ENCODE data around the gene ALX3. TPM values are rescaled to one million over a fixed set of nuclear protein-coding genes. Genes with fewer than 3 reads are reported as not detected.

Gene ALX3
- total and polyA plus RNA-seq, 2 of the 4 experiments (the other 2 are of a cell fraction) = not detected

GRCh38 chr1:110011527-110012041 is 58.9 kb downstream of the ALX3 start:
- H4K20me1 ChIP-seq (ENCODE audit: insufficient read depth, low read length) = peaks cover 15% of the 10 kb centered on the region; the same call in 1 of the 2 replicates
- H3K18ac ChIP-seq (ENCODE audit: low read depth, low read length) = no peak overlapping the region
- H4K5ac ChIP-seq (ENCODE audit: low read depth, low read length) = no peak overlapping the region
- WGBS, 2 experiments (ENCODE audit: extremely low coverage in 2 of 2, insufficient read length in 1 of 2) = no CpG with 5 or more reads among the region's 2 CpGs
- no peak overlapping the region for H3K4me3 ChIP-seq (ENCODE audit: insufficient read depth, low read depth, low read length)
- intact Hi-C loops (cut with micrococcal nuclease) = loop anchor here (1.0 kb wide), 1 partner anchor 234 kb away; no protein-coding TSS in a partner anchor
- dilution Hi-C loops (cut with HindIII; ENCODE audit: low sequenced_read_pairs, unreplicated experiment) = no loop called here
- BruUV-seq (replicated peaks) = no TSS peak
- H3K9me1 ChIP-seq (ENCODE audit: insufficient read depth, low read length) = peaks cover 8% of the 10 kb centered on the region
- H2AFZ ChIP-seq (replicated peaks; ENCODE audit: low read length, poor library complexity) = no peak overlapping the region
- no peak overlapping the region for H2AK5ac ChIP-seq (ENCODE audit: low read depth, low read length)
- H3K4me1 ChIP-seq (ENCODE audit: control insufficient read depth, insufficient read depth, low read length) = peaks cover 7% of the 10 kb centered on the region
- in situ Hi-C loops (cut with MboI; ENCODE audit: low sequenced_read_pairs) = no loop called here
- H3K14ac ChIP-seq (replicated peaks; ENCODE audit: low read depth, low read length) = no peak overlapping the region
- no peak overlapping the region for H3K4me2 ChIP-seq (ENCODE audit: low read depth, low read length)
- H3K27me3 ChIP-seq (ENCODE audit: control insufficient read depth, insufficient read depth, low read length) = no peaks in the 10 kb centered on the region
- H3K9me3 ChIP-seq (ENCODE audit: control insufficient read depth, insufficient read depth, low read length) = no peaks in the 10 kb centered on the region
- H3K4ac ChIP-seq (ENCODE audit: low read depth, low read length) = no peak overlapping the region
- H2BK120ac ChIP-seq (ENCODE audit: low read depth, low read length) = no peak overlapping the region
- no peak overlapping the region for H3K23ac ChIP-seq (ENCODE audit: low read depth, low read length)
- H3K27ac ChIP-seq (ENCODE audit: insufficient read depth, low read length) = no peak overlapping the region
- TF ChIP-seq USF2 (IDR thresholded peaks at IDR 0.05; ENCODE audit: low read depth, low read length) (no peak), CHD1 (IDR thresholded peaks at IDR 0.05; ENCODE audit: low read depth, low read length) (no peak), BHLHE40 (IDR thresholded peaks at IDR 0.05; ENCODE audit: low read depth, low read length) (no peak), CTCF (conservative IDR thresholded peaks at IDR 0.05; ENCODE audit: low read depth, low read length) (peak; percentile 66), SMC3 (IDR thresholded peaks at IDR 0.05; ENCODE audit: low read depth, low read length) (peak; percentile 65), MAFK (IDR thresholded peaks at IDR 0.05; ENCODE audit: low read depth, low read length) (no peak), RAD21 (IDR thresholded peaks at IDR 0.05; ENCODE audit: low read length) (peak; percentile 73)
- no peak overlapping the region for H3K9ac ChIP-seq (ENCODE audit: low read depth, low read length)
- ATAC-seq (ENCODE audit: low read depth) = peak; percentile 96
- ChIA-PET CTCF (interaction anchor here (0.9 to 2.3 kb wide), 7 partner anchors 11 to 372 kb away, joined by 3 to 16 read pairs (median 3); partner anchors contain the start of gene AHCYL1), POLR2A (ENCODE audit: unreplicated experiment) (no interaction called here)
- peak; percentile 73 for DNase-seq
- H3K56ac ChIP-seq (ENCODE audit: extremely low read depth, insufficient read depth, low read length) = no peak overlapping the region
- H3K36me3 ChIP-seq (ENCODE audit: control insufficient read depth, insufficient read depth, low read length) = peaks cover 39% of the 10 kb centered on the region
- H2BK15ac ChIP-seq (ENCODE audit: low read depth, low read length) = no peak overlapping the region
- H3K79me1 ChIP-seq (ENCODE audit: low read depth in 1 of 2, low read length in 2 of 2) = peaks cover 27 to 46% of the 10 kb centered on the region in 2 experiments
- H4K91ac ChIP-seq (ENCODE audit: insufficient read depth, low read depth, low read length) = no peak overlapping the region
- no peak overlapping the region for H4K8ac ChIP-seq (ENCODE audit: low read depth in 2 of 2, low read length in 2 of 2)
- H2BK20ac ChIP-seq (ENCODE audit: low read depth, low read length) = no peak overlapping the region
- no peak overlapping the region for H2AK9ac ChIP-seq (replicated peaks; ENCODE audit: low read depth, low read length, poor library complexity)
- no peak overlapping the region for H2BK5ac ChIP-seq (ENCODE audit: low read depth, low read length, poor library complexity, severe bottlenecking)
